H1 (cell line): ENCODE results near the gene HDGFL3. TPM values are rescaled to one million over a fixed set of nuclear protein-coding genes. Genes with fewer than 3 reads are reported as not detected.

ENCODE experiments used
- CTCF ChIA-PET: fragments of 300-600 bp; sonication (Branson Sonifier 250); formaldehyde crosslinking; loops from one replicate; lab custom pipeline; 2021; ENCODE audit not compliant: partially characterized antibody; lab: Charles Lee
- POLR2A ChIA-PET: fragments of 300-600 bp; sonication (Branson Sonifier 250); formaldehyde crosslinking; loops from one replicate; lab custom pipeline; 2021; ENCODE audit warnings: inconsistent platforms; ENCODE audit not compliant: partially characterized antibody; lab: Charles Lee
- DNase-seq, 2 experiments: peaks; one replicate each; pipeline versions ENCODE4 v3.0.0 to v3.0.0-alpha.2; 2010 to 2022; ENCODE audit warnings: low spot score in 2 of 2, low read depth in 1 of 2, mixed read lengths in 1 of 2
- FAIRE-seq: peaks from 2 replicates; lab custom pipeline; 2011; peaks lifted over from hg19 to GRCh38; lab: Jason Lieb, UNC
- H2AFZ ChIP-seq: 2 replicates; pipeline ENCODE4 v1.8.1; 2012; ENCODE audit warnings: low read length, inconsistent platforms
- H2AK5ac ChIP-seq: 2 replicates; pipeline ENCODE4 v1.6.1; 2013; ENCODE audit warnings: low read depth, low read length
- H2BK120ac ChIP-seq: replicated peaks from 2 replicates; pipeline ENCODE3; 2013; ENCODE audit warnings: low read depth, low read length, inconsistent platforms
- H2BK12ac ChIP-seq: 2 replicates; pipeline ENCODE4 v1.6.1; 2013; ENCODE audit warnings: low read depth, low read length
- H2BK15ac ChIP-seq: 2 replicates; pipeline ENCODE4 v1.6.1; 2013; ENCODE audit warnings: low read length
- H2BK20ac ChIP-seq: 2 replicates; pipeline ENCODE4 v1.6.1; 2013; ENCODE audit warnings: low read length
- H2BK5ac ChIP-seq: 2 replicates; pipeline ENCODE4 v1.6.1; 2013; ENCODE audit warnings: low read depth, low read length
- H3K14ac ChIP-seq: 2 replicates; pipeline ENCODE4 v1.6.1; 2013; ENCODE audit warnings: inconsistent platforms; ENCODE audit not compliant: insufficient read length
- H3K18ac ChIP-seq: 2 replicates; pipeline ENCODE4 v1.6.1; 2013; ENCODE audit warnings: low read length; ENCODE audit errors: extremely low read depth
- H3K23ac ChIP-seq: 2 replicates; pipeline ENCODE4 v1.6.1; 2013; ENCODE audit warnings: inconsistent platforms; ENCODE audit not compliant: insufficient read length
- H3K23me2 ChIP-seq: 2 replicates; pipeline ENCODE4 v1.6.1; 2013; ENCODE audit warnings: low read depth, low read length
- H3K27ac ChIP-seq: 2 replicates; pipeline ENCODE4 v1.6.1; 2011; ENCODE audit warnings: low read depth, low read length, inconsistent platforms
- H3K27me3 ChIP-seq, 4 experiments: replicated peaks in 1 of 4; 1 replicate in 1 of 4; 2 replicates in 3 of 4; pipeline versions ENCODE4 v1.6.1 to v1.8.1; 2011 to 2013; ENCODE audit warnings: low read length in 3 of 4, mild to moderate bottlenecking in 3 of 4, inconsistent platforms in 2 of 4, mixed read lengths in 2 of 4, moderate library complexity in 1 of 4; ENCODE audit not compliant: control insufficient read depth in 3 of 4, insufficient read depth in 3 of 4; ENCODE audit errors: extremely low read depth in 1 of 4
- H3K36me3 ChIP-seq, 4 experiments: 2 replicates each; pipeline versions ENCODE4 v1.6.1 to v1.8.1; 2011 to 2013; ENCODE audit warnings: mild to moderate bottlenecking in 4 of 4, low read length in 3 of 4, moderate library complexity in 2 of 4, control low read depth in 1 of 4, inconsistent platforms in 1 of 4; ENCODE audit not compliant: insufficient read depth in 4 of 4, control insufficient read depth in 2 of 4
- H3K4ac ChIP-seq: replicated peaks from 2 replicates; pipeline ENCODE3; 2013; ENCODE audit warnings: low read length, low read depth, mixed read lengths, inconsistent platforms; ENCODE audit not compliant: insufficient read length
- H3K4me1 ChIP-seq, 4 experiments: replicated peaks in 1 of 4; 1 replicate in 1 of 4; 2 replicates in 3 of 4; pipeline versions ENCODE4 v1.6.1 to v1.8.1; 2011 to 2013; ENCODE audit warnings: low read length in 3 of 4, inconsistent platforms in 2 of 4, mixed read lengths in 1 of 4; ENCODE audit not compliant: insufficient read depth in 4 of 4, control insufficient read depth in 3 of 4
- H3K4me2 ChIP-seq, 2 experiments: 2 replicates each; pipeline versions ENCODE4 v1.6.1 to v1.8.1; 2011 to 2013; ENCODE audit warnings: low read depth in 2 of 2, low read length in 2 of 2, control low read depth in 1 of 2, inconsistent platforms in 1 of 2, mild to moderate bottlenecking in 1 of 2; ENCODE audit not compliant: insufficient read depth in 1 of 2
- H3K4me3 ChIP-seq, 4 experiments: fragments of 200-600, 300-600 bp in 1 of 4; sonication (generic), shearing (Covaris generic), sonication (Bioruptor Twin) in 1 of 4; 2 replicates each; pipeline versions ENCODE4 v1.5.1 to v1.8.1; 2011 to 2016; ENCODE audit warnings: low read length in 4 of 4, low read depth in 3 of 4, control low read depth in 2 of 4, inconsistent platforms in 2 of 4, mild to moderate bottlenecking in 2 of 4, mixed read lengths in 1 of 4, moderate library complexity in 1 of 4; ENCODE audit not compliant: insufficient read depth in 2 of 4; ENCODE audit errors: extremely low read depth in 1 of 4
- H3K56ac ChIP-seq: replicated peaks from 2 replicates; pipeline ENCODE3; 2013; ENCODE audit warnings: low read depth, mild to moderate bottlenecking, mixed read lengths, low read length, inconsistent platforms; ENCODE audit not compliant: insufficient read length
- H3K79me1 ChIP-seq: 2 replicates; pipeline ENCODE4 v1.6.1; 2013; ENCODE audit warnings: low read depth, low read length, control low read depth
- H3K79me2 ChIP-seq, 2 experiments: 2 replicates each; pipeline versions ENCODE4 v1.6.1 to v1.8.1; 2012 to 2013; ENCODE audit warnings: low read length in 2 of 2, mild to moderate bottlenecking in 2 of 2, inconsistent platforms in 1 of 2; ENCODE audit not compliant: insufficient read depth in 2 of 2, control insufficient read depth in 1 of 2
- H3K9ac ChIP-seq, 4 experiments: replicated peaks in 1 of 4; 1 replicate in 1 of 4; 2 replicates in 3 of 4; pipeline versions ENCODE4 v1.6.1 to v1.8.1; 2011 to 2013; ENCODE audit warnings: low read depth in 3 of 4, low read length in 3 of 4, control low read depth in 2 of 4, mild to moderate bottlenecking in 2 of 4, moderate library complexity in 2 of 4, inconsistent platforms in 1 of 4; ENCODE audit errors: extremely low read depth in 1 of 4
- H3K9me3 ChIP-seq, 2 experiments: 2 replicates each; pipeline versions ENCODE4 v1.6.1 to v1.8.1; 2012 to 2013; ENCODE audit warnings: mild to moderate bottlenecking in 2 of 2, moderate library complexity in 2 of 2, control low read depth in 1 of 2, inconsistent platforms in 1 of 2, low read depth in 1 of 2, low read length in 1 of 2, mixed read lengths in 1 of 2; ENCODE audit not compliant: insufficient read depth in 2 of 2
- H4K20me1 ChIP-seq, 2 experiments: replicated peaks in 1 of 2; 2 replicates each; pipeline versions ENCODE3 to v1.8.1; 2011 to 2013; ENCODE audit warnings: inconsistent platforms in 2 of 2, low read length in 2 of 2, mild to moderate bottlenecking in 1 of 2; ENCODE audit not compliant: insufficient read depth in 2 of 2, control insufficient read depth in 1 of 2
- H4K5ac ChIP-seq: 2 replicates; pipeline ENCODE4 v1.6.1; 2013; ENCODE audit warnings: low read length, low read depth, mixed read lengths, inconsistent platforms; ENCODE audit not compliant: insufficient read length
- H4K8ac ChIP-seq: 2 replicates; pipeline ENCODE4 v1.8.0; 2013; ENCODE audit warnings: mild to moderate bottlenecking, moderate library complexity, low read length, inconsistent platforms; ENCODE audit not compliant: insufficient read depth; ENCODE audit errors: extremely low read depth
- H4K91ac ChIP-seq: replicated peaks from 2 replicates; pipeline ENCODE3; 2013; ENCODE audit warnings: low read length, mixed read lengths, inconsistent platforms; ENCODE audit not compliant: insufficient read length
- CHD2 ChIP-seq: IDR thresholded peaks from 2 replicates; pipeline ENCODE4 v1.6.1; 2012; ENCODE audit warnings: low read length, improper control_type of control experiment
- NANOG ChIP-seq: IDR thresholded peaks from 2 replicates; pipeline ENCODE4 v1.6.1; 2011; ENCODE audit warnings: low read length, low read depth, mild to moderate bottlenecking, inconsistent platforms; ENCODE audit not compliant: insufficient read depth, poor library complexity, severe bottlenecking
- NRF1 ChIP-seq: IDR thresholded peaks from 2 replicates; pipeline ENCODE4 v1.6.1; 2011; ENCODE audit warnings: mild to moderate bottlenecking, low read depth, low read length, improper control_type of control experiment
- POLR2A ChIP-seq, 2 experiments: IDR thresholded peaks; 1 replicate in 1 of 2; 2 replicates in 1 of 2; pipeline ENCODE4 v1.6.1; 2011; ENCODE audit warnings: low read depth in 2 of 2, low read length in 2 of 2, mild to moderate bottlenecking in 2 of 2; ENCODE audit errors: control extremely low read depth in 1 of 2
- WGBS, 2 experiments: shearing (Covaris generic) in 1 of 2; methylation state at CpG; one replicate each; pipeline versions ENCODE4 v1.1.6 to v1.1.7; 2013 to 2015; ENCODE audit warnings: low lambda C conversion rate in 2 of 2, mixed read lengths in 2 of 2, inconsistent platforms in 1 of 2, low coverage in 1 of 2, missing lambda C conversion rate in 1 of 2; ENCODE audit not compliant: insufficient replicate concordance in 2 of 2, insufficient coverage in 1 of 2, insufficient read length in 1 of 2; ENCODE audit errors: extremely low coverage in 1 of 2, missing lambda C conversion rate in 1 of 2; 5-methylcytosine and 5-hydroxymethylcytosine counted together
- polyA plus RNA-seq, 7 experiments: library from polyadenylated mRNA; depleted of rRNA in 3 of 7; stranded (reverse) in 5 of 7; unstranded in 2 of 7; fragments of >200 nt in 5 of 7; fragments of 200-250 nt in 2 of 7; gene quantifications; 1 replicate in 5 of 7; 2 replicates in 1 of 7; 4 replicates in 1 of 7; pipeline versions ENCODE4 v1.2.1 to v1.2.3, GENCODE V29; 2011 to 2013; ENCODE audit warnings: missing spikeins in 2 of 7, mixed read lengths in 2 of 7
- total RNA-seq: library from RNA; stranded (reverse); fragmentation: NEBNext Ultra II Directional; extraction: Animal tissue kit (Norgen Biotek cat#: 25700); gene quantifications from 2 replicates; pipeline ENCODE4 v1.2.1, GENCODE V29; 2021

Gene HDGFL3
- total and polyA plus RNA-seq, 2 of the 8 experiments (the other 6 are each of a cell fraction or from before 2014, with no cell fraction given): 14.1 to 149 TPM

GRCh38 chr15:83092309-83092976 lies 115.2 kb downstream of the HDGFL3 start:
- no peak overlapping the region for H2AK5ac ChIP-seq
- H3K9me3 ChIP-seq: no peaks in the 10 kb centered on the region
- H3K27me3 ChIP-seq: no peaks in the 10 kb centered on the region
- H2BK20ac ChIP-seq: no peak overlapping the region
- no peak overlapping the region for H3K9ac ChIP-seq
- H3K79me1 ChIP-seq: no peaks in the 10 kb centered on the region
- no peaks in the 10 kb centered on the region for H4K20me1 ChIP-seq
- H2BK120ac ChIP-seq: no peak overlapping the region
- ChIA-PET POLR2A (no interaction called here), CTCF (interaction anchor here (1.3 kb wide), 1 partner anchor 58 kb away, joined by 3 read pairs; no protein-coding TSS in a partner anchor)
- no peak overlapping the region for H2AFZ ChIP-seq
- H2BK5ac ChIP-seq: no peak overlapping the region
- H4K8ac ChIP-seq: no peak overlapping the region
- H2BK15ac ChIP-seq: no peak overlapping the region
- no peak overlapping the region for H2BK12ac ChIP-seq
- H3K18ac ChIP-seq: no peak overlapping the region
- H3K4me2 ChIP-seq: no peak overlapping the region
- TF ChIP-seq NANOG (no peak), NRF1 (no peak), POLR2A (IDR thresholded peaks at IDR 0.05; ENCODE audit: control extremely low read depth in 1 of 2, low read depth in 2 of 2, low read length in 2 of 2) (no peak), CHD2 (no peak)
- H3K23ac ChIP-seq: no peak overlapping the region
- 93% methylated on average over 2 of the region's 4 CpGs; no CpG with 5 or more reads in 1 of the 2 experiments for WGBS, 2 experiments
- no peak overlapping the region; the same call in 1 of the 2 replicates for H3K27ac ChIP-seq
- H3K4me1 ChIP-seq: no peaks in the 10 kb centered on the region
- H3K23me2 ChIP-seq: no peaks in the 10 kb centered on the region
- H3K56ac ChIP-seq: no peak overlapping the region
- DNase-seq: no peak
- H3K36me3 ChIP-seq: no peaks in the 10 kb centered on the region
- no peaks in the 10 kb centered on the region for H3K79me2 ChIP-seq
- no peak overlapping the region for H4K91ac ChIP-seq
- FAIRE-seq: no peak
- H3K14ac ChIP-seq: no peak overlapping the region
- no peak overlapping the region for H4K5ac ChIP-seq
- no peak overlapping the region for H3K4me3 ChIP-seq
- no peak overlapping the region for H3K4ac ChIP-seq
